HG03460 (cell line): Measurements from ENCODE around the gene KATNAL1.

Experiments used
- ATAC-seq: cut with Tn5 transposase; IDR thresholded peaks from one replicate; pipeline ENCODE4 v1.9.1; 2021; ENCODE audit not compliant: unreplicated experiment

The KATNAL1 gene

GRCh38 chr13:30307194-30307970 lies at the start of gene KATNAL1:
Gene KATNAL1, minus strand, starts transcription at chr13:30307551. Its CDS starts 23,774 bp downstream, at chr13:30283777.
- ATAC-seq: peak; percentile 67

- no peak for ATAC-seq
Measured at GRCh38 chr13:30355839-30356238, 48.5 kb upstream of the KATNAL1 start.

GRCh38 chr13:30355384-30355699 lies 48.0 kb upstream of the KATNAL1 start:
- no peak for ATAC-seq

GRCh38 chr13:30354493-30355383 lies 47.4 kb upstream of the KATNAL1 start:
- ATAC-seq: no peak

GRCh38 chr13:30353471-30354215 lies 46.3 kb upstream of the KATNAL1 start:
- ATAC-seq: no peak

- ATAC-seq: no peak
Measured at GRCh38 chr13:30353060-30353459, 45.7 kb upstream of the KATNAL1 start.

GRCh38 chr13:30352121-30352520 lies 44.8 kb upstream of the KATNAL1 start:
- ATAC-seq: no peak

- peak; percentile 30 for ATAC-seq
Measured at GRCh38 chr13:30346789-30347167, 39.4 kb upstream of the KATNAL1 start.

- peak; percentile 82 for ATAC-seq
Measured at GRCh38 chr13:30346153-30346788, 38.9 kb upstream of the KATNAL1 start.

GRCh38 chr13:30345426-30346100 lies 38.2 kb upstream of the KATNAL1 start:
- no peak for ATAC-seq

GRCh38 chr13:30341815-30342570 lies 34.6 kb upstream of the KATNAL1 start:
- no peak for ATAC-seq

- no peak for ATAC-seq
Measured at GRCh38 chr13:30340331-30341250, 33.2 kb upstream of the KATNAL1 start.

GRCh38 chr13:30339738-30340330 lies 32.5 kb upstream of the KATNAL1 start:
- ATAC-seq: no peak

GRCh38 chr13:30338952-30339351 lies 31.6 kb upstream of the KATNAL1 start:
- ATAC-seq: no peak

GRCh38 chr13:30338331-30338851 lies 31.0 kb upstream of the KATNAL1 start:
- ATAC-seq: no peak

- no peak for ATAC-seq
Measured at GRCh38 chr13:30337061-30337610, 29.8 kb upstream of the KATNAL1 start.

GRCh38 chr13:30334663-30335386 lies 27.5 kb upstream of the KATNAL1 start:
- no peak for ATAC-seq
